HG02798 (cell line): ENCODE results near the gene COX7A1.
"Not testable (repeated sequence)": the region's sequence is repeated elsewhere in the genome, so short reads cannot be mapped to it uniquely, and the experiment has no call there.

ENCODE experiments used
- ATAC-seq: cut with Tn5 transposase; IDR thresholded peaks from one replicate; pipeline ENCODE4 v1.9.1; 2021; ENCODE audit warnings: mild to moderate bottlenecking; ENCODE audit not compliant: unreplicated experiment, poor library complexity

COX7A1 gene

DNA sequence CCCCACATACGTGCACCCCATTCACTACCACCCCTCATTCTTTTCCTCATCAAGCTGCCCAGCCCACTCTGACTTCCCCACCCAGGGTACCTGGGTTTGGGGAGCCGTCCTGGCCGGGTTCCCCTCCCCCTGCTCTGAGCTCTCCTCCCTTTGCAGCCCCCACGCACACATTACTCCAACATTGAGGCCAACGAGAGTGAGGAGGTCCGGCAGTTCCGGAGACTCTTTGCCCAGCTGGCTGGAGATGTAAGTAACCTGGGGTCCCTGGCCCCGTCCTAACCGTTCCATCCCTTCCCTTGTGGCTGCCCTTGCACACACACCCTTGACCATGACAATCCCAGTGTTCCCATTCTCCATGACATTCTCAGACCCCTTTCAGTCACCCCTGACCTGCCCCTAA, 9.8 kb downstream of the COX7A1 start:
- ATAC-seq: no peak

DNA sequence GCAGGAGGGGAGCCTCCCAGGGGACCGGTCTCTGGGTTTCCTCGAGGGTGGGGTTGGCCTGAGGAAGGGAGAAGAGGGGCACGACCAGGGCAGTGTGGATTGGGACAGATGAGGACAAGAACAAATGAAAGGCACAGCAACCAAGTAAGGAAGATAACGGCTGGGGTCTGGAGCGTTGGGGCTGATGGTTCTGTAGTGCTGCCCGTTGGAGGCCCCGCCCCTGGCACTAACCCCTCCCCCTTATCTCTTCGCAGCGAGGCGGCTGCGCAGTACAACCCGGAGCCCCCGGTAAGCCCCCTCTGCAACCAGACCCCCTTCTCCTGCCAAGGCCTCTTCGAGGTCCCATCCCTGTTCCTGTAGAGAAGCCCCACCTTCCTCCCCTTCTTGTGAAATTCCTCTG, 10.2 kb downstream of the COX7A1 start:
- no peak for ATAC-seq

DNA sequence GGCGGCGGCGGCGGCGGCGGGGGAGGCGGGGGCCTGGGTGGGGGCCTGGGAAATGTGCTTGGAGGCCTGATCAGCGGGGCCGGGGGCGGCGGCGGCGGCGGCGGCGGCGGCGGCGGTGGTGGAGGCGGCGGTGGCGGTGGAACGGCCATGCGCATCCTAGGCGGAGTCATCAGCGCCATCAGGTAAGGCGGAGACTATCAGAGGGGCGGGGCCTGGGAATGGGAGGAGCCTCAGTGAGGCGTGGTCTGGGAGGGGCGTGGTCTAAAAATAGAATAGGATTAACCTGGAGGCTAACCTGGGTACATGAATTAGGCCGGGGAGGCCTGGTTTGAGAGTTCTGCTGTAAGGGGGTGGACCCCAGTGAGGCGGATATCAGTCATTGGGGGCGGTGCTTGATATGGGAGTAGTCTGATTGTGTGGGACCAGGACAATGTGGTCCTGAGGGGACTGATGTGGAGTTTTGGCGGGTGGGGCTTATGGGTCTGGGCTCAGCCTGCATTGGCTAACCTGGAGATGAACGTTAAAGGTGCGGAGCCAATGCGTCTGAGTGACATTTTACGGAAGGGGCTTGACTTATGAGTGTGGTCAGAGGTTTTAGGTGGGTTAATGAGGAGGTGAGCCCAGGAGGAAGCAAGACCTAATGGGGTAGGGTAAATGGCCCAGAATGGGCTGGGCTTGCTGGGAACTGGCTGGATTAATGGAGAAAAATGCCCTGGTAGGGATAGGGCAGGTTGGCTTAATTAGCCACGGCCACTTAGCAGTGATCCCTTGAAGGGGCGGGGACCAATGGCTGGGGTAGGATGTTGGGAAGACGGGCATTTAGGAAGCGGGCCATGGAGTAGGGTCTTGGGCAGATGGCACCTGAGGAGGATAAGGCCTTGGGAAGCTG, 11.0 kb downstream of the COX7A1 start:
- ATAC-seq: peak; percentile 49

- no peak for ATAC-seq
These were observed 11.8 kb downstream of the COX7A1 start for GRCh38 chr19:36140304-36141038.

GRCh38 chr19:36139473-36140303, 12.6 kb downstream of the COX7A1 start, which contains the start of gene CAPNS1:
TSS of gene CAPNS1 (plus strand) at chr19:36140066. CDS start at chr19:36141012, 946 bp downstream.
- ATAC-seq: peak; percentile 92

GRCh38 chr19:36139120-36139472, 13.2 kb downstream of the COX7A1 start:
- no peak for ATAC-seq

GRCh38 chr19:36136964-36137686, 15.1 kb downstream of the COX7A1 start:
- ATAC-seq: no peak

GRCh38 chr19:36134867-36135266, 17.4 kb downstream of the COX7A1 start:
- not testable (repeated sequence) for ATAC-seq

DNA sequence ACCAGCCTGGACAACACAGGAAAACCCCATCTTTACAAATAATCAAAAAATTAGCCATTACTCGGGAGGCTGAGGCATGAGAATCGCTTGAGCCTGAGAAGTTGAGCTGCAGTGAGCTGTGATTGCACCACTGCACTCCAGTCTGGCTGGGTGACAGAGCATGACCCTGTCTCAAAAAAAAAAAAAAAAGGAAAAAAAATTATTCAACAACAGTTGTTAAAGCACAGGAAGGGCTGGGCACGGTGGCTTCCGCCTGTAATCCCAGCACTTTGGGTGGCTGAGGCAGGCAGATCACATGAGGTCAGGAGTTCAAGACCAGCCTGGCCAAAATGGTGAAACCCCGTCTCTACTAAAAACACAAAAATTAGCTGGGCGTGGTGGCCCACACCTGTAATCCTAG, 21.0 kb downstream of the COX7A1 start:
- ATAC-seq: not testable (repeated sequence)

DNA sequence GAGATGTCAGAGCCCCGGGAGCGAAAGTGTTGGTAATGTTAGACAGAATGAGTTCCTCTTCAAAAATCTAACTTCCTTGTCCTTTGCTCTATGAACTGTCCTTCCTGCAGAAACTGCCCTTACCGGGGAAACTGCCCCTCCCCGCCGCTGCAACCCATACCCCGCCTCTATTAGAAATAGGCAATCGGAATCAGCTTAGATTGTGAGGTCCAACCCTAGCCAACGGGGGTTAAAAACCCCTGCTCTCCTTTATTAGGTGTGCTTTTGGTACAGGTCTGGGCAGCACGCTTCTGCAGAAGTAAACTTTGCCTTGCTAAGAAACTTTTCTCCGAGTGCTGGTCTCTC, 23.9 kb downstream of the COX7A1 start:
- peak; percentile 4 for ATAC-seq

GRCh38 chr19:36125557-36125956, 26.7 kb downstream of the COX7A1 start:
- no peak for ATAC-seq

- no peak for ATAC-seq
These were observed 30.6 kb downstream of the COX7A1 start for GRCh38 chr19:36121486-36122124.

- no peak for ATAC-seq
These were observed 31.3 kb downstream of the COX7A1 start for GRCh38 chr19:36120984-36121358.

- no peak for ATAC-seq
These were observed 31.9 kb downstream of the COX7A1 start for GRCh38 chr19:36120092-36120983.

DNA sequence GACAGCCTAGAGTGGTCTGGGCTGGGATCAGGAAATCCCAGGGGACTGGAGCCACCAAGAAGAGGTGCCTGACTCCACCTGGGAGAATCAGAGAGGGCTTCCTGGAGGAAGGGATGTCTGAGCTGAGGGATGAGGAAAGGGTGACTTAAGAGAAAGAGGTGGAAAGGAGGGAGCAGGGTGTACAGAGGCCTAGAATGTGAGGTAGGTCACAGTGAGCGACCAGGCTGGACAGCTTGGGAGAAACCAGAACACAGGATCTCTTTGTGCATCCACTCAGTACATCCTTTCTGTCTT, 36.0 kb downstream of the COX7A1 start:
- no peak for ATAC-seq

DNA sequence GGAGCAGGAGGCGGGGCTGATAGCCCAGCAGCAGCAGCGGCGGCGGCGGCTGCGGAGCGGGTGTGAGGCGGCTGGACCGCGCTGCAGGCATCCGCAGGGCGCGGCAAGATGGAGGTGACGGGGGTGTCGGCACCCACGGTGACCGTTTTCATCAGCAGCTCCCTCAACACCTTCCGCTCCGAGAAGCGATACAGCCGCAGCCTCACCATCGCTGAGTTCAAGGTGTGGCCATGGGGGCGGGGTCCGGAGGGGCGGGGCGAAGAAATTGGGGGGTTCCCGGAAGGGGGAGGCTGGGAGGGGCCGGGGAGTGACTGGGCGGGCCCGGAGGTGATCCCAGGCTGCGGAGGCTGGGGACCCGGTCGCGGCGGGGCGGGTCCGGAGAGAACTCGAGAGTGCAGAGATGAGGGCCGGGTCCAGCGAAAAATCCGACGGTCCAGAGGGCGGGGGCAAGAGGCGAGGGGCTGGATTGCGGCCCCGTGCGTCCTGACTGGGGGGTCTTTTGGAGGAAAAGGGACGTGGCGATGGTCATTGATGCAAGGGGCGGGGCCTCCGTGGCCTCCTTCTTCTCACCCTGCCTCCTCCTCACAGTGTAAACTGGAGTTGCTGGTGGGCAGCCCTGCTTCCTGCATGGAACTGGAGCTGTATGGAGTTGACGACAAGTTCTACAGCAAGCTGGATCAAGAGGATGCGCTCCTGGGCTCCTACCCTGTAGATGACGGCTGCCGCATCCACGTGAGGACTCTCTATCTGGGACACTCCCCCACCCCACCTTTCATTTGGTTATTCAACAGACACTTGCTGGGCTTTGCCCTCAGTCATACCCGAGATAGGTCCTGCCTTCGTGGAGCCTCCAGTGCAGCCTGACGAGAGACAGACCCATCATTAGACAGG, 36.5 kb downstream of the COX7A1 start, which contains the start of gene TBCB:
TBCB (plus strand) TSS at position 16 of the 891 bp plus-strand sequence; CDS start at position 109, 93 bp downstream.
- ATAC-seq: peak; percentile 34

GRCh38 chr19:36114721-36115452, 37.4 kb downstream of the COX7A1 start, which contains the start of gene POLR2I:
TSS of gene POLR2I (minus strand) at chr19:36114875. CDS start at chr19:36114856, 19 bp downstream.
- ATAC-seq: peak; percentile 85
